ENCODE measurements around the gene TMEM255B.

GRCh38 chr13:113735750-113736149 is 23.3 kb upstream of the TMEM255B start:
- no peak for TF ChIP-seq POLR2A (IDR thresholded peaks at IDR 0.05)
- no peak for TF ChIP-seq CTCF (IDR thresholded peaks at IDR 0.05)
